Activated CD4-positive, alpha-beta T cell treated with anti-CD3 and anti-CD28 coated beads, Interleukin-2, amount 50 U/mL, for 4 hours (primary cell): Measurements from ENCODE around the gene COX4I1.
"Not testable (repeated sequence)": the region's sequence is repeated elsewhere in the genome, so short reads cannot be mapped to it uniquely, and the experiment has no call there.

Experiments
- DNase-seq, 2 experiments: peaks; one replicate each; pipeline ENCODE4 v3.0.0-alpha.2; 2020

The COX4I1 gene

DNA sequence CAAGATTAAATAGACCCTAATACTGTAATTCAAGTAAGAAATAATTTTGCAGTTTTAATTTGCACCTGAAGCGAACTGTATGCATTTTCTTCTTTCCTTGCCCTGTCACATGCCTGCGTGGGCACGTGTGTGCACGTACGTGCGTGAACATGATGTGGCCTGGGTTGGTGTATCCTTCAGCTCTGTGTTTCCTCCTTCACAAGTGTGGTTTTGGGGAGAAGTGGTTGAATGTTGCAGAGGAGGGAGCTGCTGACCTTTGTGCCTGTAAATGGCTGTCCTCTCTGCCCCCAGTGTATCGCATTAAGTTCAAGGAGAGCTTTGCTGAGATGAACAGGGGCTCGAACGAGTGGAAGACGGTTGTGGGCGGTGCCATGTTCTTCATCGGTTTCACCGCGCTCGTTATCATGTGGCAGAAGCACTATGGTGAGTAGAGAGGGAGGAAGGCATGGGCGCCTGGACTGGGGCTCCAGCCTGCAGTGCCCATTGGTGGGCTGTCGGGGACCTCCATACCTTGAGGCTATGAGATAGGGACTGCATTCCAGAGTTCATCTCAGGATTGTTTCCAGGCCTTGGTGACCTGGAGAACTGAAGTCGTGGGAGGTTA lies 6.0 kb downstream of the COX4I1 start:
- DNase-seq, result no peak

DNA sequence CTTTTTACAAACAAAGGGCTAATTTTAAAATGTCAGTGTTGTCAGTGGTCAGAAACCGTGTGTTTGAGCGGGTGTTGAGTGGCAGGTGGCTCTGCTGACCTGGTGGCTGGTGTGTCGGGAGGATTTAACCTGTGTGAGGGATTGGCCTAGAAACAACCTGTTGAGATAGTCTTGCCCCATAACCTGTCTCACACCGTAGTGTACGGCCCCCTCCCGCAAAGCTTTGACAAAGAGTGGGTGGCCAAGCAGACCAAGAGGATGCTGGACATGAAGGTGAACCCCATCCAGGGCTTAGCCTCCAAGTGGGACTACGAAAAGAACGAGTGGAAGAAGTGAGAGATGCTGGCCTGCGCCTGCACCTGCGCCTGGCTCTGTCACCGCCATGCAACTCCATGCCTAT lies 7.0 kb downstream of the COX4I1 start:
- DNase-seq, result no peak

DNA sequence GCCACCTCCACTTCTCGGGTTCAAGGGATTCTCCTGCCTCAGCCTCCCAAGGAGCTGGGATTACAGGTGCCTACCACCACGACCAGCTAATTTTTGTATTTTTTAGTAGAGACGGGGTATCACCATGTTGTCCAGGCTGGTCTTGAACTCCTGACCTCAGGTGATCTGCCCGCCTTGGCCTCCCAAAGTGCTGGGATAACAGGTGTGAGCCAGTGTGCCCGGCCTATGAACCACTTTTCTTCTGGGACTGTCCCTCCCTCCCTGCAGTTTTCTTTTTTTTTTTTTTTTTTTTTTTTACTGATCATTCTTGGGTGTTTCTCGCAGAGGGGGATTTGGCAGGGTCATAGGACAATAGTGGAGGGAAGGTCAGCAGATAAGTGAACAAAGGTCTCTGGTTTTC lies 7.8 kb downstream of the COX4I1 start:
- not testable (repeated sequence) for DNase-seq

DNA sequence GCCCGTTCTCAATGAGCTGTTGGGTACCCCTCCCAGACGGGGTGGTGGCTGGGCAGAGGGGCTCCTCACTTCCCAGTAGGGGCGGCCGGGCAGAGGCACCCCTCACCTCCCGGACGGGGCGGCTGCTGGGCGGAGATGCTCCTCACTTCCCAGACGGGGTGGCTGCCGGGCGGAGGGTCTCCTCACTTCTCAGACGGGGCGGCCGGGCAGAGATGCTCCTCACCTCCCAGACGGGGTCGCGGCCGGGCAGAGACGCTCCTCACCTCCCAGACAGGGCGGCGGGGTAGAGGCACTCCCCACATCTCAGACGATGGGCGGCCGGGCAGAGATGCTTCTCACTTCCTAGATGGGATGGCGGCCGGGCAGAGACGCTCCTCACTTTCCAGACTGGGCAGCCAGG lies 8.6 kb downstream of the COX4I1 start:
- DNase-seq, result not testable (repeated sequence)

DNA sequence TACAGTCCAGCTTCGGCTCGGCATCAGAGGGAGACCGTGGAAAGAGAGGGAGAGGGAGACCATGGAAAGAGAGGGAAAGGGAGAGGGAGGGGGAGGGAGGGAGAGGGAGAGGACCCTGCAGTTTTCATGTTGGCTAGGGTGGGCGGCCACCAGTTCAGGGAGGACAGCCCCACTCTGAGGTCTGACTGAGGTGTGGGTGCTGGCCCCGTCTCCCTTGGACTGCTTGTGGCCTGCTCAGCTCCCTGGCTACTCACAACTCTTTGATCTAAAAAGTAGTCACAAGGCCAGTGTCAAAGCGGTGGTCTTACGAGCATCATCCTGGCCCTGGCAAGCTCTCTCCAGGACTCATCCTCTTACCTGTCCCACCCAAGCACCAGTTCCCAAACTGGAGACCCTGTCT lies 9.4 kb downstream of the COX4I1 start:
- DNase-seq, result no peak

DNA sequence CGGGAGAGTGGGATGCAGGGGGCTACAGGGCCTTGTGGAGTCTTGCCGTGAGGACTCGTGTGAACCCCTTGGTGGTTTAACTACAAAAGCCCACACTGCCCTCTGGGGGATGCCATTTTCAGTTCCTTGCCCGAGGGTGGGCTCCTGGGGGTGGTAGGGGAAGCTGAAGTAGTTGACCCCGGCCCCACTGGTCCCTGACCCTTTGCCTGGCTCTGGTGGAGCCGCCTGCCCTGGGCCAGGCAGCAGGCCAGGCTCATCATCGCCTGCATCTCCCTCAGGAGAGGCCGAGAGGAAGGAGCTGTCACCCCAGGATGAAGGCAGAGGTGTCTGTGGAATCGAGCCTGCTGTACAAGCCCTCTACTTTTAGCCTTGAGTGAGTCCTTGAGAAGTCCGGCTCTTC lies 10.2 kb downstream of the COX4I1 start:
- no peak for DNase-seq

DNA sequence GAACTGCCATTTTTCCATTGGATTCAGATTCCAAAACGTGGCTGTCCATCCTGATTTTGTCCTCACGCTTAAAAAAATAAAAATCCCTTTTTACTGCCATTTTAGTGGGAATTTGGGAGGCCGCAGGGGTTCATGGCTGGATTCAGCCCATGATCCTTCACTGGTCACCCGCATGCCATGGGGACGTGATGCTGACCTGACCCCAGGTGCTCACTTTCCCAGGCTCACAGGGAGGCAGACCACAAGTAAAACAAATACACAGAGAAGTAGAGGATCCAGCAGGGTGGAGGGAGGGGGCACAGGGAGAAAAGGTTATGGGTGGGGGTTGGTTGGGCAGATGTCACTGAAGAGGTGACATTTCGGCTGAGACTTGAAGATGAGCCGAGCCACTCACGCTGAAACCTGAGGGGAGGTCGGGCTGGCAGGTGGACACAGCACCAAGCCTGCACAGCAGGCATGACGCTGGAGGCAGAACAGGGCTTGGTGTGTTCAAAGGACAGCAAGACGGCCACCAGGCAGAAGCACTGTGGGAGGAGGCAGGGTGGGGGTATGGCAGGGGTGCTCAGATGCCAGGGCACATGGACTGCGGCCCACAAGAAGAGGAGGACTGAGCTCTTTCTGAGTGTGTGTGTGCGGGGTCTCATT lies 10.7 kb downstream of the COX4I1 start:
- DNase-seq, result no peak

DNA sequence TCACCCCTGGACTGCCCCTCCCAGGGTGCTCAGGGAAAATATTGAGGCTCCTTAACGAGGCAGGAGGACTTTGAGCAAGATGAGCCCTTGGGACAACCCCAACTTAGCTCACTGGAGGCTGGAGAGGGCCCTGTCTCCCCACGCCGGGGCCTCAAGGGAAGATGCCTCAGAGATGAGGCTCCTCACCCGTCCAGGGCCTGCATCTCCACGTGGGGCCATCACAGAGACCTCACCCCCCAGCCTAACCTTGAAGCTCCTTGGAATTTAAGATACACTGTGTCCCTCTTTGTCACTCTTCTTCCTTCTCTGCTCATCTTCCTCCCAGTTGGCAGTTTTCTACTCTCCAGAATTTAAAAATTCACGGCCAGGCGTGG lies 11.2 kb downstream of the COX4I1 start:
- no peak for DNase-seq

DNA sequence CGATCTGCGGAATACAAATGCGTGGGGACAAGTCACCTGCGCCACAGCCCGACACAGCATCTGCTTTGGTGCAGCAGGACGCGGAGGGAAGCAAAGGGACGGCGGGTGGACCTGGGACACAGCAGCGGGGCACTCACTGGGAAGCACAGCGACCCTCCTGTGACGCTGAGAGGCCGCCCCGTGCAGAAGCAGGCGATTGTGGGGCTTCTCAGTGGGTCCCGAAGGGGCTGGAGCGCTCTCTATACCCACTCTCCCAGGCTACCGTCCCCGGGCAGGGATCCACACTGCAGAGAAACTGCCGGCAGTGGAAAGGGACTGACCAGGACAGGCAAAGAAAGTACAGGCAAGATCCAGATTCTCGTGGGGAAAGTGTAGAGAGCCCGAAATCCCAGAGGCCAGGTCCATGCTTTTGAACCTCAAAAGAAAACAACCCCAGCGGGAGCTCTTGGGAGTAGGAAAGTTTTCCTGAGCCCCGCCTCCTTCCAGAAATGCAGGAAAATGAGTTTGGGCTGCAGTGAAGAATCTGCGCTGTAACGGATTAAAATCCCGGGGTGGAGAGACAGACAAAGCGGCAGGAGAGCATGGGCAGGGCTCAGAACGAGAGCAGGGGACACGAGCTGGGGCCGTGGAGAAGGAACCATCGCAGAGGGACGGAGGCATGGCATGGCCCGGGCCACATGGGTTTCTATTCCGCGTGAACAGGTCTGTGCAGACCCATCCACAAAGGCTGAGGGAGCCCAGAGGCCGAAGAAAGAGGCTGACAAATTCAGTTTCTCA lies 12.7 kb downstream of the COX4I1 start:
- no peak for DNase-seq

DNA sequence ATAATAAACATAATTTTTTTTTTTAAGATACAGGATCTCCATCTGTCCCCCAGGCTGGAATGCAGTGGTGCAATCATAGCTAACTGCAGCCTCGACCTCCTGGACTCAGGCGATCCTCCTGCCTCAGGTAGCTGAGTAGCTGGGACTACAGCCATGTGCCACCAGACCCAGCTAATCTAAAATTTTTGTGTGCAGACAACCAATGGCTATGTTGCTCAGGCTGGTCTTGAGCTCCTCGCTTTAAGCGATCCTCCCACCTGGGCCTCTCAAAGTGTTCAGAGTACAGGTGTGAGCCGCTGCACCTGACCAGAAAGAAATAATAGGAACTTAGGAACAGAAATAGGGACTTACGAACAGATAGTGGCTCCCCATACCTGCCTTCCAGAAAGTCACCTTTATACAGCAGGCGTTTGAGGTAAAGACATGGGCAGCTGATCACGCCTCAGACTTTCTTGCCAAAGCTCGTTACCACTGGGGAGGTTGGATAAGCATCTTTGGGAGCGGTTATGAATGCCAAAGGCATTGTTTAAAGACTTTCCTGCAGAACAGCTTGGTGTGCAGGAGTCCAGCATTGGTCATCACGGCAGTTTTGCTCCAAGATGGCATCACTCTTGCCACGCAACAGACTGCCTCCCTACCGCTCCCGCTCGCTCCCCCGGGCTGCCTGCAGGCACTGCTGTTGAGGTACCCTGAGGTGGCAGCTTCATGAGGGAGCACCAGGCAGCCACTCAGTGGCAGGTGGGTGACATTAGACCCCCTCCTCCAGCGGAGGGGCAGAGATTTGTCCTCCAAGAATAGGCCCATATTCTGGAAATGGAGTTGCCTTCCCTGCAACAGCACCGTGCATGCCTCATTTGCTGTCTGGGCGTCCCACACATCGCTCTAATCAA lies 13.6 kb downstream of the COX4I1 start:
- no peak for DNase-seq

DNA sequence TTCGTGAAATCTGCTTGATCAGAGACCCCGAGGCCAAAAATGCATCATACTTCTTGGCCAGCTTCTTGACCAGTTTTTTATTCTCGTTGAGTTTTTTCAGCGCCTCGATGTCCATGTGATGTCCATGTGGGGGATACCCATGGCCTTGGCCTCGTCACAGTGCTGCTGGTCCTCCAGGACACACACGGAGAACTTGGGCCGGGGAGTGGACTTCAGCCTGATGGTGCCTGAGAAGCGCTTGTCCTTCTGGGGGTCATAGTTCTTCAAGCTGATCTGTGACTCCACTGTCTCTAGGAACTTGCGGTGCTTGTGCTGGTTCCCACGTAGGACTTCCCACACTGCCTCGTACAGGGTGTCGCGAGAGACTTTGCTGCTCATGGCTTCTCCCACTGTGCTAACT lies 16.7 kb downstream of the COX4I1 start:
- DNase-seq, result no peak

DNA sequence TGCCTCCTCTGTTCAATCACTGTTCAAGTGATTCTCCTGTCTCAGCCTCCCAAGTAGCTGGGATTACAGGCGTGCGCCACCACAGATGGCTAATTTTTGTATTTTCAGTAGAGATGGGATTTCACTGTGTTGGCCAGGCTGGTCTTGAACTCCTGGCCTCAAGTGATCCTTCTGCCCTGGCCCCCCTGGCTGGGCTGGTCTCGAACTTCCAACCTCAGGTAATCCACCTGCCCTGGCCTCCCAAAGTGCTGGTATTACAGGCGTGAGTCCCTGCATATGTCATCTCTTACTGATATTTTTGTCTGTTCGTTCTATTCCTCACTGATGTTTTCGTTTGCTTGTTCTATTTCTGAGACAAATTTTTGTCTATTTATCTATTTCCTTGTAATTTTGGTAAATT lies 17.7 kb downstream of the COX4I1 start:
- not testable (repeated sequence) for DNase-seq

DNA sequence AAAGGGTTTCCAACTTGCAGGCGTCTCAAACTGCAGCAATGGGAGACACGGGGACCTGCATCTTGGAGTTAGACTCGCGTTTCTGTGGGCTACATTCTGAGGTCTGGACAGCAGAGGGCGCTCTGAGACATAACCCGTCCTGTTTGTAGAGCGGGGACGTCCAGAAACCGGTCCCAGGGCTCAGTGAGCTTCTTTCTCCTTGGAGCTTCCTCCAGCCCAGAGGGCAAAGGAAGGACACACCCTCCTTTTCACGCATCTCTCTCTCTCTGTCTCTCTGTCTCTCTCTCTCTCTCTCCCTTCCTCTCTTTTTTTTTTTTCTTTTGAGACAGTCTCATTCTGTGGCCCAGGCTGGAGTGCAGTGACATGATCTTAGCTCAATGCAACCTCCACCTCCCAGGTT lies 19.8 kb downstream of the COX4I1 start:
- peak; percentile 83 to 87 for DNase-seq

DNA sequence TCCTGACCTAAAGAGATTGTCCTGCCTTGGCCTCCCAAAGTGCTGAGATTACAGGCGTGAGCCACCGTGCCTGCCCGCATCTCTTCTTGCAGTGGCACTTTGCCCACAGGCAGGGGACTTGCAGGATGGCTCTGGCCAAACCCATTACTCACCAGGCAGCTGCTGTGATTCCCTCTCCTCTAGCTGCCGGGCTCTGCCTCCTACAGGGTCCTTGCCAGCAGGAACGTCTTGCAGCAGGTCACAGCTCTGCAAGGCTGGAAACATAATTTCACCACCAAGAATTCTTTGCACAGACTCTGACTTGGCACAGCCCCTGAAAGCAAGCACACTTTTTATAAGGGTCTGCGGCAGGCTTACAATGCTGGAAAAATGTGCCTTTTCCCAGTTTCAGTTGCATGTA lies 20.3 kb downstream of the COX4I1 start:
- DNase-seq, result no peak

DNA sequence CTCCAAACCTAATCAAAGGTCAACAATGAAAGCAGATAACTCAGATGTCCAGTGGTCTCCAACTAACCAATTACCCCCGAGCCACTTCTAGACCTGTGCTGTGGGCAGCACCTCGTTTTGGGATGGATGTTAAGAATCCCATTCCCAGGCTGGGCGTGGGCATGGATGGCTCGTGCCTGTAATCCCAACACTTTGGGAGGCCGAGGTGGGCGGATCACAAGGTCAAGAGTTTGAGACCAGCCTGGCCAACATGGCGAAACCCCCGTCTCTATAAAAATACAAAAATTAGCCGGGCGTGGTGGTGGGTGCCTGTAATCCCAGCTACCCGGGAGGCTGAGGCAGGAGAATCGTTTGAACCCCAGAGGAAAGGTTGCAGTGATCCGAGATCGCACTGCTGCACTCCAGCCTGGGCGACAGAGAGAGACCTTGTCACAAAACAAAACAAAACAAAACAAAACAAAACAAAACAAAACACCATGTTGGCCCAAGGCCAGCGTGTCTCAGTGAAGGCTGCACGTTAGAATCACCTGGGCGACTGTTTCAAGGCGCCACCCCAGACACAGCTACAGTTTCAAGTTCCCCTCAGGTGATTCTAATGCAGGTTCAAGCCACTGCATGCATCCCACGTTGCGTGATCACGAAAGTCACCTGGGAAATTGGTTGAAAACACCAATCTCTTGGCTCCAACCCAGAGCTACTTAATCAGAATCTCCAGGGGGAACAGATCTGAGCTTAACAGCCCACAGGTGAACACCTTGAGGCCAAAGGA lies 21.3 kb downstream of the COX4I1 start:
- no peak for DNase-seq

DNA sequence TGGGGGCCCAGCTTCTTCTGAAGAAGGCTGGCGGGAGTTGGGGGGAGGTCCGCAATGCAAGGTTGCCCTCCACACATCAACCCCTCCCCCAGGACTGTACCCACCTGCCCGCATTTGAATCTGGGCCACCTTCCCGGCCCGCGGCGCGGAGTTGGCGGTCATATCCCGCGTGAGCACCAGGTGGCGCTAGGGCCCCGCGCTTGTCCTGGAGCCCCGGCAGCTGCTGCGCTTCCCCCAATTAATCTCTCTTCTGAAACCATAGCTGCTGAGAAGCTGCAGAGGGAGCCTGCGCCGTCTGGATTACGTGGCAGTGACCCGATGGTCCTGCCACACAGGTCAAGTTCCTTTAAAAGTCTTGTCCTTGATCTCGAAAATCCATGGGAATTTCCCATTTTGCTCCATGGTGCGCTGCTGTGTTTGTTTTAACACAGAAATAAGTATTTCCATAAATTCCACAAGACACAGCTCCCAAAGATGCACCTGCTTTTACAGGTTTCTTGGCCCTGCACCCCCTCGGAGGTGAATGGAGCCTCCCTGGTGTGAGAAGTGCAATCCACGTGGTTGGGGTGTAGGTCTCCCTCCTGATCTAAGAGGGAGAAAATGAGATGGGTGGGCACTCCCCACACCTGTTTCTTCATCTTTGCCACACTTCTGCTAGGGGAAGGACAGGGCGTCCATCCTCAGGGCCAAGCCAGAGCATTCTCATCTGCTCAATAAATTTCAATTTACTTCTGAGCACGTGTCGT lies 22.1 kb downstream of the COX4I1 start:
- DNase-seq, result peak; percentile 71 to 74

DNA sequence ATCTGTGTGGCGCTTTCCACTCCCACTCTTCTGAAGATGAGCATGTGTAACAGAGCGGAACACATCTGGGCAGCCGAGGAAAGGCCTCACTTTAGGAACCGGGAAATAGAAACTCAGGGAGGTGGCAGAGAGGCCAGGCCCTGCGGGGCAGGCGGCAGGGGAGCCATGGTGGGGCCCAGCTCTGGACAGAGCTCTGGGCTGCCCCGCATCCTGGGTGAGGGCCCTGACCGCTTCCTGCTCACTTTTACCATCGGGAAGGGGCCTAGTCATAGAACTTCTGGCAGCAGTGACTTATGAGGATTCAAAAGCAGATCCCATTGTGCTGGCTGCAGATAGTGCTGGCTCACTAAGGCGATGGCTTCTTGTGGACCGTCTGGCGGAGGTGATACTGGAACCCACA lies 22.6 kb downstream of the COX4I1 start:
- DNase-seq, result no peak

DNA sequence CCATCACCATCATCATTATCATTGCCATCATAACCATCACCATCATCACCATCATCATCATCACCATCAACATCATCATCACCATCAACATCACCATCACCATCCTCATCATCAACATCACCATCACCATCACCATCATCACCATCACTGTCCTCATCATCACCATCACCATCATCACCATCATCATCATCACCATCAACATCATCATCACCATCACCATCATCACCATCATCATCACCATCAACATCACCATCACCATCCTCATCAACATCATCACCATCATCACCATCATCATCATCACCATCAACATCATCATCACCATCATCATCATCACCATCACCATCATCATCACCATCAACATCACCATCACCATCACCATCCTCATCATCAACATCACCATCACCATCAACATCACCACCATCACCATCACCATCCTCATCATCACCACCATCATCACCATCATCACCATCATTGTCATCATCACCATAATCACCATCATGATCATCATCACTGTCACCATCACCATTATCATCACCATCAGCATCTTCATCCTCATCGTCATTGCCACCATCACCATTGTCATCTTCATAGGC lies 23.9 kb downstream of the COX4I1 start:
- DNase-seq, result no peak

DNA sequence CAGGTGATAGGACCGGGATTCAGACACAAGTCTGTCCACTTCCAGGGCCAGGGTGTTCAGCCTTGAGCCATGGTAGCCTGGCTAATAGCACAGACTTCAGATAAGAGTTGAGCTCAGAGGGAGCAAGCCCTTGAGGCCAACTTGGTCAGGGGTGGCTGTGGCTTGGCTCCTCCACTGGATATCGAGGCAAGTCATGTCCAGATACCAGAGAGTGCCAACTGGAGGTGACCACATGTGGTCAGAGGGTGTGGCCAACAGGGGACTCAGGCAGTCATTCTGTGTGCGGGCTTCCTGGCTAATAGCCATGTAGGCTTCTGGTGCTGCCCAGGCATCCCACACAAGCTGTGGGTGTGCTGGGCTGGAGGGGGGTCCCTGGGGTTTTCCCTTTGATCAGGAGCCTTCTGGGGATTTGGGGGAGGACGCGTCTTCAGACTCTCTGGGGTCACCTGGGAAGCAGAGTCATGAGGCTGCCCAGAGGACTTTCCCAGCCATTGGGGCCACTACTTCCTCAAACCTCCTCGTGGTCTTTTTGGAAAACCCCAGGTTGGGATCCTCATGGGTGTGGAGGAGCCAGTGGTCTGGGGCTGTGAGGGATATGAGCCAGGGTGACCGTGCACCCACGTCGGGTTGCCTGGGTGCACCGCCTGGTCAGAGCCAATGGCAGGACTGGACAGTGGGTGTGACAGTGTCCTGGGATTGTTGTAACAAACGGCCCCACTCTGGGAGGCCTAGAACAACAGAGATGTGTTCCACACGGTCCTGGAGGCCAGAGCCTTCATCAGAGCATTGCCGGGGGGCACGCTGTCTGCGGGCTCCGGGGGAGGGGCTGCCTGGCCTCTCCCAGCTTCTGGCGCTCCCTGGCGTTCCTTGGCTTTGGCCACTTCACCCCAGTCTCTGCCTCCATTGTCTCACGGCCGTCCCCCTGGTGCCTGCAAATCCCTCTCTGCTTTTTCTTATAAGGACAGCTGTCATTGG lies 25.0 kb downstream of the COX4I1 start:
- DNase-seq, result no peak

DNA sequence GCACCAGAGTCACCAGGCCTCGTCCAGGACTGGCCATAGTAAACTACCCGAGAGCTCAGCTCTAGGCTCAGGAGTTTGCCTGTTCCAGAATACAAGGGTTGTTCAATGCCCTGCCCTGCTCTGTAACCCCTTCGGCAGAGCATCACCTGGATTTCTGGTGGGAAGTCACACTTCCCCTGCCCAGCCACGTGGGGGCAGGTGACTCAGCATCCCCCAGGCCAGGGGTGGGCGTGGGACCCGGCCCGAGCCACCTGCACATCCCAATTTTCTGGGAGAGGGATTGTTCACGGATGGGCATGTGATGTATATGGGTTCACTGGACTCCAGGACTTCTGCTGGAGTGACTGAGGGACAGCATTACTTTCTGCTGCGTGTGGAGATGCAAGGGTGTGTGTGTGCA lies 25.8 kb downstream of the COX4I1 start:
- DNase-seq, result no peak
